Activated naive CD8-positive, alpha-beta T cell (primary cell): ENCODE measurements around the gene PAFAH1B1.
"Not testable (repeated sequence)": the region's sequence is repeated elsewhere in the genome, so short reads cannot be mapped to it uniquely, and the experiment has no call there.

Experiments
- H3K27ac Mint-ChIP-seq: one replicate; pipeline ENCODE4 v1.8.0; 2021; ENCODE audit warnings: mixed read lengths
- H3K27me3 Mint-ChIP-seq: one replicate; pipeline ENCODE4 v1.8.0; 2021; ENCODE audit warnings: mixed read lengths
- H3K36me3 Mint-ChIP-seq: one replicate; pipeline ENCODE4 v1.8.0; 2021; ENCODE audit warnings: mixed read lengths
- H3K4me1 Mint-ChIP-seq: one replicate; pipeline ENCODE4 v1.8.0; 2021; ENCODE audit warnings: low read depth, mixed read lengths
- H3K4me3 Mint-ChIP-seq: one replicate; pipeline ENCODE4 v1.8.0; 2021; ENCODE audit warnings: mild to moderate bottlenecking, mixed read lengths
- H3K9me3 Mint-ChIP-seq: one replicate; pipeline ENCODE4 v1.8.0; 2021; ENCODE audit warnings: low read depth, mixed read lengths

The PAFAH1B1 gene

DNA sequence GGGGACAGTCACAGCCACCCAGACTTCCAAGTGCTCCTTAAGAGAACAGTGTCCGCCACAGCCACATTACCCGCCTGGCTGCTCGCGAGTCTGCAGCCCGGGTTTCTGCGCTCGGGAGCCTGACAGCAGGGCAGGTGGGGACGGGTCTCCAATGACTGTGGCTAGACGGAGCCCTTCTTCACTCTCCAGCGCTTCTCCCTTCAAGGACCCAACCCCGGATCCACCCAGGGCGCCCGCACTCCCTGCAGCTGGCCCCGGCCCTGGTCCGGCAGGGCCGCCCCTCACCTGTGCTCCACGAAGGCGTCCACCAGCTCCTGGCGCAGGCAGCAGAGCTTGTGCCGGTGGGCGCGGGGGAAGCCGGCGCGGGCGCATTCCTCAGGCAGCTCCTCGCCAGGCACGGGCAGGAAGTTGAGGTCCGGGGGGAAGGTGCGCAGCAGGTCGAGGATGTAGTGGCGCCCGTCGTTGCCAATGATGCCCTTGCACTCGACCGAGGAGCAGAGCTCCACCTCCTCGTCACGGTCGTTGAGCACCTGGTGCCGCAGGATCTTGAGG is 104.2 kb downstream of the PAFAH1B1 start:
- H3K36me3 Mint-ChIP-seq: no peaks in the 10 kb centered on the region
- no peaks in the 10 kb centered on the region for H3K9me3 Mint-ChIP-seq
- H3K4me3 Mint-ChIP-seq: no peak overlapping the region
- no peaks in the 10 kb centered on the region for H3K4me1 Mint-ChIP-seq
- no peaks in the 10 kb centered on the region for H3K27me3 Mint-ChIP-seq
- no peak overlapping the region for H3K27ac Mint-ChIP-seq

DNA sequence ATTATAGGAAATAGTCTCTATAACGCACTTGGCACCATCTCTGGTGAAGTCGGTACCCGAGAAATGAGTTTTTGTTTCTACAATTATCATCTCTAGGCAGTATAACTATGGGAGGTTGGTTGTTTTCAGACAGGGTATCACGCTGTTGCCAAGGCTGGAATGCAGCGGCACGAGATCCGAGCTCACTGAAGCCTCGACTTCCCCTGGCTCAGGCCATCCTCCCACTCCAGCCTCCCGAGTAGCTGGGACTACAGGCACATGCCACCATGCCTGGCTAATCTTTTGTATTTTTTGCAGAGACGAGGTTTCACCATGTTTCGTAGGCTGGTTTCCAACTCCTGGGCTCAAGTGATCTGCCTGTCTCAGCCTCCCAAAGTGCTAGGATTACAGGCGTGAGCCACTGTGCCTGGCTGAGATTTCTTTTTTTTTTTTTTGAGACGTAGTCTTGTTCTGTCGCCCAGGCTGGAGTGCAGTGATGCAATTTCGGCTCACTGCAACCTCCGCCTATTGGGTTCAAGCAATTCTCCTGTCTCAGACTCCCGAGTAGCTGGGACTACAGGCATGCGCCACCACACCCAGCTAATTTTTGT is 105.9 kb downstream of the PAFAH1B1 start:
- H3K9me3 Mint-ChIP-seq, H3K4me3 Mint-ChIP-seq, H3K27ac Mint-ChIP-seq, H3K36me3 Mint-ChIP-seq, H3K27me3 Mint-ChIP-seq, H3K4me1 Mint-ChIP-seq: not testable (repeated sequence)

DNA sequence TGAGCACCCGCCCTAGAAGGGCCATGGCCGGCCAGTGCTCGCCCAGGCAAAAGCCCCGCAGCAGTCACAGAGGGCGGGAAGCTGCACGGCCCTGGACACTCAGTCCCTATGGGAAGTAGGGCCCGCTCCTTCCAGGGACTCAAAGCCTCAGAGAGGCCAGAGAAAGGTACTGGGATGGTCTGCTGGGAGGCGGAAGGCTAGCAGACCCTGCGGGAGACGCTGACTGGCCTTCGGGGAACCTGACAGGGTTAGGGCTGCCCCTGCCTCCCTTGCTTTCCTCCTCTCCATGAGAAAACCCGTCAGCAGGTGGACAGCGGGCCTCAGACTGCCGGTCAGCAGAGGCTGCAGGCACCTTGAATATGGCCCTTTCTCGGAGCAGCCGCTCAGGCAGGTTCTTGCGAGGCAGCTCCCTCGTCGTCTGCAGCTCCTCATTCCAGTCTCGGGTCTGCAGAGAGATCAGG is 106.6 kb downstream of the PAFAH1B1 start:
- Mint-ChIP-seq H3K36me3 (no peaks in the 10 kb centered on the region), H3K9me3 (no peaks in the 10 kb centered on the region), H3K4me3 (no peak overlapping the region), H3K27ac (no peak overlapping the region), H3K4me1 (no peaks in the 10 kb centered on the region), H3K27me3 (no peaks in the 10 kb centered on the region)

DNA sequence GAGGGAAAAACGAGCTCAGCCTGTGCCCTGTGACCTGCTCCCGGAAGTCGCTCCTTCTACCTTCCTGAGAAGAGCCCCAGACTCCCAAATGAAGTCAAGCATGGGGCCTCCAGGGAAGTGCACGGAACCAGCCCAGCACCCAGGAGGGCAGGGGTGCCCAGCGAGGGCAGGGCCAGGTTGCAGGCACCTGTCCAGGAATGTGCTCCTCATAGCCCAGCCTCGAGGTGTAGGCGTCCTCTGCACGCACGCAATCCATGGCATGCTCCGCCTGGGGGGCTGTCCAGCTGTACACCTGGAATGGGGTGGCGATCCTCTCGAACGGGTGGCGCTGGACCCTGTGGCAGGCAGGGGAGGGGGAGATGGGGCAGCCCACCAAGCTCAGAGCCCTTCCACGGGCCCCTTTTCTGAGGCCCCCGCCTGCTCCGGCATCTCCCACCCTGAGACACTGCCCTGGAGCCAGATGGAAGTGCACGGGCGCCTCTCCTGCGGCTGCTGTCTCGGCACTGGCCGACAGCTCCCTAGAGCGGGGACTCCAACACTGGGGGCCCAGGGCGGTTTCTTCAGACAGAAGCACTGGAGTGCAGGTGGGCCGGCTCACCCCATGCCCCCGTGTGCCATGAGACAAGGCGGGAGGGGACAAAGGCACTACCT is 107.2 kb downstream of the PAFAH1B1 start:
- Mint-ChIP-seq H3K9me3 (no peaks in the 10 kb centered on the region), H3K36me3 (no peaks in the 10 kb centered on the region), H3K4me1 (peaks cover 3% of the 10 kb centered on the region)

DNA sequence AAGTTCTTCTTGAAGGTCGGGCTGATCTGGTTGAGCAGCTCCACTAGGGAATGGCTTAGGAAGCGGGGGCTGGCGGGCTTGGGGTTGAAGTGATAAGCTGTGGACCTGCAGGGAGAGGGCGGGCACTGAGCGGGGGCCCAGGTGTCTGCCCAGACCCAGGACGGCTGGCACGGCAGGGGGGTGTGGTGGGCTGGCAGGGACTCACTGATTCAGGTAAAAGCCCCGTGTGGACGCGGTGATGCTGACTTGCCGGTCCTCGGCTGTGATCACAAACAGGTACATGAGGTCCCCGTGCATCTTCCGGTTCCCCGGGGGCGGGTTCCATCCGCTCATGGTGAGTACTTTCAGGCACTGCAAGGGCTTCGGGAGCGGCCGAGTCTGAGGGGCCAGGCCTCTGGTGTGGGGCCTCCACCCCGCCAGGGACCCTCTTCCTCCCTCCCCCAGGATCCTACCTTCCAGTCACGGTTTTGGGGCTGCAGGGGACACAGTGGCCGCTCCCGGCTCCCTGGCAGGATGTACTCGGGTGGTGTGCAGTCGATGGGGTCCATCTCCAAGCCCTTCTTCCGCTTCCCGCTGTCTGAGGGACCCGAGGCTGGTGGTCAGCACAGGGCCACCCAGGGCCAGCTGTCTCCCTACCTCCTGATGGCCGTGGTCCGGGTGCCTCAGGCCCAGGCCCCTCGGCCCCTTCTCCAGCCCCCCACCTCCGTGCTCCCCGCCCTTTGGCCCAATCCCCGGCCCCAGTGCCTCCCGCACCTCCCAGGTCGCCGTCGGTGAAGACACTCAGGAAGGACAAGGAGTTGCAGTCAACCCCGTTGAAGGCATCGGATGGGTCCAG is 107.9 kb downstream of the PAFAH1B1 start:
- Mint-ChIP-seq H3K27me3 (no peaks in the 10 kb centered on the region), H3K27ac (no peak overlapping the region), H3K36me3 (no peaks in the 10 kb centered on the region), H3K4me1 (peaks cover 6% of the 10 kb centered on the region), H3K9me3 (no peaks in the 10 kb centered on the region), H3K4me3 (no peak overlapping the region)

More for the DNA sequence above, 107.2 kb downstream of the PAFAH1B1 start:
- Mint-ChIP-seq H3K4me3 (no peak overlapping the region), H3K27me3 (no peaks in the 10 kb centered on the region), H3K27ac (no peak overlapping the region)

DNA sequence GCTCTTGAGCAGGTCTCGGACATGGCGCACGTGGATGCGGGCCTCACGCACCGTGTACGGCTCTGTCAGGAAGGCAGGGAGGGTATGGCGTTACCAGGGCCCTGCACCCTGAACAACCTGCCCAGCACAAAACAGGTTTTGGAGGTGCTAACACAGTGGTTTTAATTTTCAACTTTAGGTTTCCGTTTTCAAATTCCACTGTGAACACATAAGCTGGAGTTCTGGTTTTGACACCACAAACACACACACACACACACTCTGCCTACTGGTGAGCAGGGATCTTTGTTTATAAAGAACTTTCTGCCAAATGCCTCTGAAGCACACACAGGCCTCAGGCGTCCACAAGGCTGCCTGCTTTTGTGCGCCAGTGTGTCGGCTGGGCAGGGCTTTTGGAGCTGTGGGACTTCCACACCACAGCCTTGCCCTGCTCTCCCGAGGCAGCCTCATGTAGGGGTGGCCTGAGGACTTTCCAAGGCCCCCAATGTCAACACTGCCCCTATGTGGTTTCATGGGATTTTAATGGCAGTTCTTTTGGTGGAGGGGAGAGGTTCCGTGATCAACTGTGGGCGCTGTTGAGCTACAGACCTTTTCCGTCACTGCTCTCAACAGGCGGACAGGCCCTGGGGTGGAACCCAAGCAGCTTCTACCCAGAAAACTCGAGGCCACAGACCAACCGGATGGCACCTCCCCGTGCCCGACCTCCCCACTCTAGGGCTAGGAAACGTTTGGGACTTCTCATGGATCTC is 108.7 kb downstream of the PAFAH1B1 start:
- Mint-ChIP-seq H3K36me3 (no peaks in the 10 kb centered on the region), H3K9me3 (no peaks in the 10 kb centered on the region), H3K27ac (no peak overlapping the region), H3K27me3 (no peaks in the 10 kb centered on the region), H3K4me1 (peaks cover 9% of the 10 kb centered on the region), H3K4me3 (no peak overlapping the region)

DNA sequence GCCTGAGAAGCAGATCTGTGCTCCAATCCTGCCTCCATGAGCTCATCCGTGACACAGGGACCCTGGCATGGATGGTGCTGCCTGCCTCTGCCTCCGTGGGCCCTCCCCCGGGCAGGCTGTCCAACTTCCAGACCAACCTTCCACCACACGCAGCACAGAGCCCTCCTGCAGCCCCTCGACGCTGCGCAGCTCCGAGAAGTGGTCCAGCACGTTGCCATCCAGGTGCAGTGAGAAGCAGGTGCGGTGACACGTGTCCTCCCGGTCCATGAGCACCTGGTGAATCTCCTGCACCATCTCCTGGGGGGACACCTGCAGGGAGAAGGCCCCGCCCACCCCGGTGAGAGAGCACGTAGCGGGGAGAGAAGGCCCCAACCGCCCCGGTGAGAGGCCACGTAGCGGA is 109.7 kb downstream of the PAFAH1B1 start:
- H3K4me3 Mint-ChIP-seq: no peak overlapping the region
- H3K27ac Mint-ChIP-seq: no peak overlapping the region
- peaks cover 10% of the 10 kb centered on the region for H3K4me1 Mint-ChIP-seq
- H3K9me3 Mint-ChIP-seq: no peaks in the 10 kb centered on the region
- H3K36me3 Mint-ChIP-seq: no peaks in the 10 kb centered on the region
- no peaks in the 10 kb centered on the region for H3K27me3 Mint-ChIP-seq

DNA sequence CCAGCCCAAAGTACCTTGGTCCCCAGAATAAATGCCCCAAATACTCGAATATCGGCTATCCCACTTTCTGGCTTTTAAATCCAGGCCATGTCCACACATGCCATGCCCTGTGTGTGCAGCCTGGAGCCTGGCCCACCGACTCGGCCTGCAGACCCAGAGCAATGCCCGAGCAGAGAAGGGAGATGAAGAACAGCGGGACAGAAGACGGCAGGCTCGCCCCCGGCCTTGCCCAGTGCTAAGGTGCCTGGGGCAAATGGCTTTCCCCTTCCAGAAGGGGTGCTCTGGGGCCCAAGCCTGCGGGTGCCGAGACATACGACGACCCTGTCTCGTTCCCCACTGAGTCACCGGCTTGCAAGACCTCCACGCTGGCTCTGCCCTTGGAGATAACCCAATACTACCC is 110.2 kb downstream of the PAFAH1B1 start:
- Mint-ChIP-seq H3K4me3 (no peak overlapping the region), H3K27me3 (no peaks in the 10 kb centered on the region), H3K36me3 (no peaks in the 10 kb centered on the region), H3K27ac (no peak overlapping the region), H3K9me3 (no peaks in the 10 kb centered on the region), H3K4me1 (peaks cover 13% of the 10 kb centered on the region)

DNA sequence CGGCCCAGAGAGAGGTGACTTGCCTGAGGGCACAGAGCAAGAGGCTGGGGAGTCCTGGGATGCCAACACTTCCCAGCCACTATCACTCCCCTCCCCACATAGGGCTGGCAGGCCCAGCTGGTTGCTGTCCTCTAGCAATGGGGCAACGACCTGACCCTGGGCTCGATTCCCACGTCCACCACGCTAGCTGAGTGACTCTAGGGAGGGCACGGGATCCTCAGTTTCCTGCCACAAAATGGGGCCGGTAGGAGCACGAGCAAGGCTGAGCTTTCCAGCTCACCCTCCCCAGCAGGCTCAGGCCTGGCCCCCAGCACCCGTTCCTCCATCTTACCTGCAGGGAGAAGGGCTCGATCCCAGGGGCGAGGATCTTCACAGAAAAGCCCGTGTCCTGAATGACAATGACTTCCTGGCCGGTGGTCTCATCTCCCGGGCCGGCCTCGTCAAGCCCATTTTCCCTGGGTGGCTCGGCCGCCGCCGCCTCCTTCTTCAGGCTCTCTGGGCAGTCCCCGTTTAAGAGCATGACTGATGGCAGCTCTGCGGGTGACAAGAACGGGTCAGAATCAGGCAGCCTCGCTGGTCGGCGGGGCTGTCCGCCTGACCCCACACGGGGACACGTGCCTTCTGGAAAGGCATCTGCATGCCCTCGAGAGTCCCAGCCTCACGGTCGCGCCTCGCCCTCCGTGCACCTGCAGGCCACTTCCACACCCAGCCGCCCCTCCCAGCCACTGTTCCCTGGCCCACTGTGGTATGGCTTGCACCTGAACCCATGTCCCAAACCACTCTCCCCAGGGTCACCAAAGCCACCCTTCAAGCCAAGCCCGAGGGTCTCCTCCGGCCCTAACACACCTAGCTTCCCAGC is 110.8 kb downstream of the PAFAH1B1 start:
- no peaks in the 10 kb centered on the region for H3K27me3 Mint-ChIP-seq
- no peak overlapping the region for H3K27ac Mint-ChIP-seq
- no peak overlapping the region for H3K4me3 Mint-ChIP-seq
- peaks cover 18% of the 10 kb centered on the region for H3K4me1 Mint-ChIP-seq
- no peaks in the 10 kb centered on the region for H3K36me3 Mint-ChIP-seq
- H3K9me3 Mint-ChIP-seq: no peaks in the 10 kb centered on the region

DNA sequence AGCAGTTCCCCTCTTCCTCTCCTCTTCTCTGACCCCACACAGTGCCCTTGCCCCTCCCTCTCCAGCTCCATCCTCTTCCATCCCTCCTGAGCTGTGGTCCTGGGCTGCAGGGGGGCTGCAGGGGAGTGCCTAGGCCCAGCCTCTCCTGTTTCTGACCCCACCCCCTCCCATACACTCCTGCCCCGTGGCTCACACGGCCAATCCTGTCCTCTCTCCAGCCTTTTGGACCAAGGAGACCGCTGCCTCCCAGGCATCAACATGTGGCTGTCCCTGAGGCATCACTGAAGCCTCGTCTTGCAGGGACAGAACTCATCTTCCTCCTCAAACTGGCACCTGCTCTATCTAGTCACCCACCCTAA is 111.4 kb downstream of the PAFAH1B1 start:
- Mint-ChIP-seq H3K4me3 (no peak overlapping the region), H3K27ac (no peak overlapping the region), H3K4me1 (peaks cover 24% of the 10 kb centered on the region), H3K36me3 (no peaks in the 10 kb centered on the region), H3K9me3 (no peaks in the 10 kb centered on the region), H3K27me3 (no peaks in the 10 kb centered on the region)

DNA sequence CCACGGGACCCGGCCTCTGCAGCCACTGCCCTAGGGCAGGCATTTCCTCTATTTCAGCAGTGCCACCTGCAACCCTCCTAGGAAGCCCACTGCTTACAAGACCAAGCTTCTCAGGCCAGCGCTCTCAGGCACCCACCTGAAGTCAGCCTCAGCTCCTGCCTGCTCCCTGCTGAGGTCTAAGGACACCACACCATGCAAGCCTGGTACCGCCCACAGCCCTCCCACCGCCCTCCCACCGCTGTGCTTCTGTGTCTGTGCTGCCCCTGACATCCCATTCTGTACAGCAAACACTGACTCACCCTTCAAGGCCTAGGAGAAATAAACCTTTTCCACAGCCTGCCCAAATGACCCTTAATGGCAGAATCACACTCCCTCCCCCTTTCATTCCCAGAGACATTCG is 111.8 kb downstream of the PAFAH1B1 start:
- Mint-ChIP-seq H3K36me3 (no peaks in the 10 kb centered on the region), H3K4me3 (no peak overlapping the region), H3K27ac (no peak overlapping the region), H3K27me3 (no peaks in the 10 kb centered on the region), H3K9me3 (no peaks in the 10 kb centered on the region), H3K4me1 (peaks cover 28% of the 10 kb centered on the region)

DNA sequence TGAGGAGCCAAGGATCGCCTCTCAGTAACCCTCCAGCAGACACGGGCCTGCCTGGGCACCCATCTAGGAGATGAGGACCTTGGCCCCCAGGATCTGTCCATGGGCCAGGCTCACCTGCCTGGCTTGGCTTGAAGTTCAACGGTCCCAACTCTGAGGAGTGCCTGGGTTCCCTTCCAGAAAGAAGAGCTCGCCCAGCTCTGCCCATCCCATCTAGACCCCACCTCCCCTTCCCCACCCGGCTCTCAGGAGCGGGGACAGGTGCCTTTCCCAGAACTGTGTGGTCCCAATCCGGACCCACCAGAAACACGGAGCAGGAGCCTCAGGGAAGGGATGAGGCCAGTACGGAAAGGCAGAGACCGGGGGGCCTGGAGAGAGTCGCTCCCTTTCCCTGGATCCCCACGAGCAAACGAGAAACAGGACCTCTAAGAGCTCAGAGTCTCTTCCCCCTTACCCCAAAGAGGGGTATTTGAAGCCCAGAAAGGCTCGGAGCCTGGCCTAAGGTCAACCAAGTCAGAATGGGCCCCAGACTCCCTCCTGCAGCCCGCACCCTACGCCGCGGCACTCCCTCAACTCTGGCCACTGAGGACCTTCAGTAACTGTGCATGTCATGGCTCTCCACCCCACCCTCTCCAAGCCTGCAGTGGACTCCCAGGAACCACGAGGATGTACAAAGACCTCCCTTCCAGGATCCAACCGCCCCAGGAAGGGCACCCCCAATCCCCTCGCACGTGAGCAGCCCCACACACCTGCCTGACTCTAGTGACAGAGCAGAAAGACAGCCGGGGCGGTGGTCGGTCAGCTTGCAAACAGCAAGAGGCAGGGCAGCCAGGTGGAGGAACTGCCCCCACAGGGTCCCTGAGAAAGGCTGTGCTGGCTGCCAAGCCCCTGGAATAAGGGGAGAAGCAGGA is 112.7 kb downstream of the PAFAH1B1 start:
- no peaks in the 10 kb centered on the region for H3K9me3 Mint-ChIP-seq
- peaks cover 34% of the 10 kb centered on the region for H3K4me1 Mint-ChIP-seq
- no peaks in the 10 kb centered on the region for H3K27me3 Mint-ChIP-seq
- H3K4me3 Mint-ChIP-seq: no peak overlapping the region
- no peaks in the 10 kb centered on the region for H3K36me3 Mint-ChIP-seq
- peak overlapping the region; percentile 22 for H3K27ac Mint-ChIP-seq

DNA sequence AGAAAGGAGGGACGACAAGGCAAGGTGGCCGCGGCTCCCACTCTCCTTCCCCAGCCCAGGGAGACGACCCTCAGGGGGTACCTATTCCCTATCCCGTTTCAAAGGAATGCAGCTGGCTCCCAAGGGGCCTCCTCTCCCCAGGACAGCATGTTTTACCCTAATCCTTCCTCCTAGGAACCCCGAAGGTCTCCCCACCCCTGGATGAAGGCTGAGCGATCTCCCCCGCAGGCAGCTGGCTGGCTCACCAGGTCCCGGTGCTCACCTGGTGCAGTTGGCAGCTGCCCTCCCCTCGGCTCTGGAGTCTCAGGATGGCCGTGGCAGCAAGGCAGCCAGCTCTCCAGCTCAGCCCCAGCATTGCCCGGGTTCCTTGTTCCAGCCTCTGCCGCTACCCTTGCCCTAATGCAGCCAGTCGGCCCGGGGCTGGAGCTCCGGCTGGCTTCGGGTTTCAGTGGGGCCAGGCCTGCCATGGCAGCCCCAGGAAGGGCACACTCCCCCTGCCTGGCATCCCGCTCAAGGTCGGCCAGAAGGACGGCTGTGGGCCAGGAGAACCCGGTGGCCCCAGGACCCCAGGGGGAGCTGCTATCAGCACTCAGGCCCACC is 113.6 kb downstream of the PAFAH1B1 start:
- Mint-ChIP-seq H3K27ac (no peak overlapping the region), H3K36me3 (no peaks in the 10 kb centered on the region), H3K4me1 (peaks cover 35% of the 10 kb centered on the region), H3K9me3 (no peaks in the 10 kb centered on the region), H3K27me3 (no peaks in the 10 kb centered on the region), H3K4me3 (no peak overlapping the region)
